ENCODE data around the gene POLL.

The POLL gene

GRCh38 chr10:101564490-101564991, 23.5 kb downstream of the POLL start:
- Histone ChIP-seq H3K14ac (ENCODE audit: low read length) (no peak overlapping the region), H3K4me1 (ENCODE audit: control insufficient read depth in 1 of 2, insufficient read depth in 2 of 2, low read length in 2 of 2) (peaks cover 0 to 6% of the 10 kb centered on the region in 2 experiments), H2BK12ac (ENCODE audit: low read length) (no peak overlapping the region), H3K79me1 (ENCODE audit: low read length) (no peaks in the 10 kb centered on the region), H3K4me2 (ENCODE audit: low read length) (no peak overlapping the region), H3K9ac (ENCODE audit: low read length) (no peak overlapping the region), H2BK5ac (ENCODE audit: low read depth, low read length, poor library complexity) (no peak overlapping the region), H3K9me3 (ENCODE audit: insufficient read depth, low read depth, low read length) (peaks cover 3% of the 10 kb centered on the region), H3K18ac (ENCODE audit: low read length) (no peak overlapping the region), H3K4ac (ENCODE audit: low read depth, low read length) (no peak overlapping the region), H2AK5ac (ENCODE audit: low read length) (no peak overlapping the region), H4K8ac (ENCODE audit: low read depth, low read length) (no peak overlapping the region), H3K4me3 (ENCODE audit: low read depth, low read length) (no peak overlapping the region), H3K79me2 (ENCODE audit: control insufficient read depth, insufficient read depth, low read length, poor library complexity) (no peaks in the 10 kb centered on the region), H2AFZ (ENCODE audit: insufficient read depth, low read length, poor library complexity) (no peak overlapping the region), H4K91ac (ENCODE audit: low read depth, low read length) (no peak overlapping the region), H3K27ac (ENCODE audit: low read depth, low read length) (no peak overlapping the region), H4K12ac (ENCODE audit: low read depth, low read length) (no peak overlapping the region), H3K36me3 (ENCODE audit: control insufficient read depth in 1 of 2, insufficient read depth in 2 of 2, low read length in 2 of 2) (no peaks in the 10 kb centered on the region), H3K27me3 (ENCODE audit: insufficient read depth, low read length) (peaks cover 13% of the 10 kb centered on the region), H3K23ac (ENCODE audit: low read length) (no peak overlapping the region), H2BK120ac (ENCODE audit: insufficient read depth, low read length, poor library complexity) (no peak overlapping the region)
- no peak for DNase-seq
- no CpG with 5 or more reads among the region's 15 CpGs for WGBS (ENCODE audit: extremely low coverage, insufficient coverage, insufficient read length)

- Histone ChIP-seq H2BK12ac (ENCODE audit: low read length) (no peak overlapping the region), H3K9me3 (ENCODE audit: insufficient read depth, low read depth, low read length) (peaks cover 3% of the 10 kb centered on the region), H3K79me1 (ENCODE audit: low read length) (no peaks in the 10 kb centered on the region), H4K8ac (ENCODE audit: low read depth, low read length) (no peak overlapping the region), H3K27me3 (ENCODE audit: insufficient read depth, low read length) (peaks cover 11% of the 10 kb centered on the region), H3K79me2 (ENCODE audit: control insufficient read depth, insufficient read depth, low read length, poor library complexity) (no peaks in the 10 kb centered on the region), H2BK120ac (ENCODE audit: insufficient read depth, low read length, poor library complexity) (no peak overlapping the region), H3K36me3 (ENCODE audit: control insufficient read depth in 1 of 2, insufficient read depth in 2 of 2, low read length in 2 of 2) (no peaks in the 10 kb centered on the region), H3K4me2 (ENCODE audit: low read length) (no peak overlapping the region), H3K14ac (ENCODE audit: low read length) (no peak overlapping the region), H3K9ac (ENCODE audit: low read length) (no peak overlapping the region), H3K4ac (ENCODE audit: low read depth, low read length) (no peak overlapping the region), H4K12ac (ENCODE audit: low read depth, low read length) (no peak overlapping the region), H3K18ac (ENCODE audit: low read length) (no peak overlapping the region), H3K4me1 (ENCODE audit: control insufficient read depth in 1 of 2, insufficient read depth in 2 of 2, low read length in 2 of 2) (peaks cover 0 to 4% of the 10 kb centered on the region in 2 experiments), H2AK5ac (ENCODE audit: low read length) (no peak overlapping the region), H2BK5ac (ENCODE audit: low read depth, low read length, poor library complexity) (no peak overlapping the region), H2AFZ (ENCODE audit: insufficient read depth, low read length, poor library complexity) (no peak overlapping the region), H3K23ac (ENCODE audit: low read length) (no peak overlapping the region), H4K91ac (ENCODE audit: low read depth, low read length) (no peak overlapping the region), H3K27ac (ENCODE audit: low read depth, low read length) (no peak overlapping the region), H3K4me3 (ENCODE audit: low read depth, low read length) (no peak overlapping the region)
- no peak for DNase-seq
- no CpG with 5 or more reads among the region's 11 CpGs for WGBS (ENCODE audit: extremely low coverage, insufficient coverage, insufficient read length)
Measured at GRCh38 chr10:101563497-101564040, 24.5 kb downstream of the POLL start.

DNA sequence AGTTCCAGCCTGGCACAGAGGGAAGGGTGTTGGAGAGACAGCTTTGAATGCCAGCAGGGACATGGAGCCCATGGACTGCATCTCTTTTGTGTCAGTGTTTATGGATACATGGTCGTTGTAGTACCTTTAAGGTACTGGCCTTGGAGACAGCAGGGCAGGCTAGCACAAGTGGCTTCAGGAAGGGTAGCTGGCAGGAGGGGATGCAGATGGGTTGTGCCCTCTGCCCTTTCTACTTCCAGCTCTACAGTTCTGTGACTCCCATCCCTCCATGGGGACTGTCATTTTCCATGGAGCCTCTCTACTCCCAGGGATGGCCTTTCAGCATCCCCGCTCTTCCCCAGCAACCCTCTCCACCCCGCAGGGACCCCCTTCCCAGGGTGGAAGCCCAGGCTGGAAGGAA, 25.1 kb downstream of the POLL start:
- no peak overlapping the region for H4K8ac ChIP-seq (ENCODE audit: low read depth, low read length)
- H2BK5ac ChIP-seq (ENCODE audit: low read depth, low read length, poor library complexity): no peak overlapping the region
- no peak overlapping the region for H3K4ac ChIP-seq (ENCODE audit: low read depth, low read length)
- H3K79me1 ChIP-seq (ENCODE audit: low read length): no peaks in the 10 kb centered on the region
- no peak overlapping the region for H3K23ac ChIP-seq (ENCODE audit: low read length)
- no peak overlapping the region for H3K14ac ChIP-seq (ENCODE audit: low read length)
- no peak overlapping the region for H3K18ac ChIP-seq (ENCODE audit: low read length)
- peaks cover 2 to 4% of the 10 kb centered on the region in 2 experiments for H3K4me1 ChIP-seq (ENCODE audit: control insufficient read depth in 1 of 2, insufficient read depth in 2 of 2, low read length in 2 of 2)
- no peaks in the 10 kb centered on the region for H3K79me2 ChIP-seq (ENCODE audit: control insufficient read depth, insufficient read depth, low read length, poor library complexity)
- H2BK120ac ChIP-seq (ENCODE audit: insufficient read depth, low read length, poor library complexity): no peak overlapping the region
- peaks cover 11% of the 10 kb centered on the region for H3K27me3 ChIP-seq (ENCODE audit: insufficient read depth, low read length)
- no peak overlapping the region for H3K4me3 ChIP-seq (ENCODE audit: low read depth, low read length)
- H3K4me2 ChIP-seq (ENCODE audit: low read length): no peak overlapping the region
- no peak overlapping the region for H4K12ac ChIP-seq (ENCODE audit: low read depth, low read length)
- H3K27ac ChIP-seq (ENCODE audit: low read depth, low read length): no peak overlapping the region
- H2AFZ ChIP-seq (ENCODE audit: insufficient read depth, low read length, poor library complexity): no peak overlapping the region
- no CpG with 5 or more reads among the region's 3 CpGs for WGBS (ENCODE audit: extremely low coverage, insufficient coverage, insufficient read length)
- H3K9ac ChIP-seq (ENCODE audit: low read length): no peak overlapping the region
- peaks cover 3% of the 10 kb centered on the region for H3K9me3 ChIP-seq (ENCODE audit: insufficient read depth, low read depth, low read length)
- no peaks in the 10 kb centered on the region for H3K36me3 ChIP-seq (ENCODE audit: control insufficient read depth in 1 of 2, insufficient read depth in 2 of 2, low read length in 2 of 2)
- DNase-seq: no peak
- H4K91ac ChIP-seq (ENCODE audit: low read depth, low read length): no peak overlapping the region
- no peak overlapping the region for H2AK5ac ChIP-seq (ENCODE audit: low read length)
- H2BK12ac ChIP-seq (ENCODE audit: low read length): no peak overlapping the region

GRCh38 chr10:101562231-101562630, 25.8 kb downstream of the POLL start:
- Histone ChIP-seq H3K79me1 (ENCODE audit: low read length) (no peaks in the 10 kb centered on the region), H3K4ac (ENCODE audit: low read depth, low read length) (no peak overlapping the region), H3K9me3 (ENCODE audit: insufficient read depth, low read depth, low read length) (peaks cover 3% of the 10 kb centered on the region), H2BK5ac (ENCODE audit: low read depth, low read length, poor library complexity) (no peak overlapping the region), H4K12ac (ENCODE audit: low read depth, low read length) (no peak overlapping the region), H3K4me2 (ENCODE audit: low read length) (no peak overlapping the region), H3K18ac (ENCODE audit: low read length) (no peak overlapping the region), H3K4me3 (ENCODE audit: low read depth, low read length) (no peak overlapping the region), H4K8ac (ENCODE audit: low read depth, low read length) (no peak overlapping the region), H3K23ac (ENCODE audit: low read length) (no peak overlapping the region), H4K91ac (ENCODE audit: low read depth, low read length) (no peak overlapping the region), H2BK120ac (ENCODE audit: insufficient read depth, low read length, poor library complexity) (no peak overlapping the region), H3K27me3 (ENCODE audit: insufficient read depth, low read length) (peaks cover 7% of the 10 kb centered on the region), H2AK5ac (ENCODE audit: low read length) (no peak overlapping the region), H2BK12ac (ENCODE audit: low read length) (no peak overlapping the region), H3K9ac (ENCODE audit: low read length) (no peak overlapping the region), H2AFZ (ENCODE audit: insufficient read depth, low read length, poor library complexity) (no peak overlapping the region), H3K14ac (ENCODE audit: low read length) (no peak overlapping the region), H3K4me1 (ENCODE audit: control insufficient read depth in 1 of 2, insufficient read depth in 2 of 2, low read length in 2 of 2) (peaks cover 3 to 4% of the 10 kb centered on the region in 2 experiments), H3K79me2 (ENCODE audit: control insufficient read depth, insufficient read depth, low read length, poor library complexity) (no peaks in the 10 kb centered on the region), H3K36me3 (ENCODE audit: control insufficient read depth in 1 of 2, insufficient read depth in 2 of 2, low read length in 2 of 2) (no peaks in the 10 kb centered on the region), H3K27ac (ENCODE audit: low read depth, low read length) (no peak overlapping the region)
- no CpG with 5 or more reads among the region's 5 CpGs for WGBS (ENCODE audit: extremely low coverage, insufficient coverage, insufficient read length)
- no peak for DNase-seq
